Osteocyte (in vitro differentiated cells): Measurements from ENCODE around the gene ATXN10. TPM values are rescaled to one million over a fixed set of nuclear protein-coding genes. Genes with fewer than 3 reads are reported as not detected.

ENCODE experiments used
- DNase-seq: peaks from one replicate; pipeline ENCODE4 v3.0.0; 2021; ENCODE audit warnings: mixed read lengths; ENCODE audit not compliant: unreplicated experiment; ENCODE audit errors: extremely low spot score
- H3K27ac Mint-ChIP-seq: one replicate; pipeline ENCODE4 v1.8.0; 2021; ENCODE audit warnings: mild to moderate bottlenecking, mixed read lengths; ENCODE audit not compliant: unreplicated experiment
- H3K27me3 Mint-ChIP-seq: one replicate; pipeline ENCODE4 v1.8.0; 2021; ENCODE audit warnings: mixed read lengths; ENCODE audit not compliant: unreplicated experiment
- H3K36me3 Mint-ChIP-seq: one replicate; pipeline ENCODE4 v1.8.0; 2021; ENCODE audit warnings: mixed read lengths; ENCODE audit not compliant: unreplicated experiment
- H3K4me1 Mint-ChIP-seq: one replicate; pipeline ENCODE4 v1.8.0; 2021; ENCODE audit warnings: mixed read lengths; ENCODE audit not compliant: unreplicated experiment
- H3K4me3 Mint-ChIP-seq: one replicate; pipeline ENCODE4 v1.8.0; 2021; ENCODE audit warnings: mild to moderate bottlenecking, moderate library complexity, mixed read lengths; ENCODE audit not compliant: unreplicated experiment
- H3K9me3 Mint-ChIP-seq: one replicate; pipeline ENCODE4 v1.8.0; 2021; ENCODE audit warnings: mixed read lengths; ENCODE audit not compliant: unreplicated experiment
- CTCF ChIP-seq: fragments of 200-600 bp; sonication (generic); IDR thresholded peaks from 2 replicates; pipeline ENCODE4 v1.5.0; 2021; ENCODE audit warnings: antibody characterized with exemption, mild to moderate bottlenecking, moderate library complexity
- total RNA-seq: library from RNA; stranded (reverse); gene quantifications from 2 replicates; pipeline ENCODE4 v1.2.1, GENCODE V29; 2021

ATXN10 gene
- total RNA-seq, 1 donor from 2014 or later = 164 TPM

- Mint-ChIP-seq H3K27me3 (no peaks in the 10 kb centered on the region), H3K36me3 (no peaks in the 10 kb centered on the region), H3K4me1 (no peaks in the 10 kb centered on the region), H3K9me3 (no peaks in the 10 kb centered on the region), H3K27ac (no peak overlapping the region), H3K4me3 (no peak overlapping the region)
- TF ChIP-seq CTCF = no peak
- no peak for DNase-seq
Observed at GRCh38 chr22:45889539-45890350, 218.1 kb downstream of the ATXN10 start.

- no peaks in the 10 kb centered on the region for H3K4me1 Mint-ChIP-seq
- H3K27me3 Mint-ChIP-seq = no peaks in the 10 kb centered on the region
- no peak overlapping the region for H3K27ac Mint-ChIP-seq
- no peak overlapping the region for H3K4me3 Mint-ChIP-seq
- DNase-seq = no peak
- no peaks in the 10 kb centered on the region for H3K36me3 Mint-ChIP-seq
- H3K9me3 Mint-ChIP-seq = no peaks in the 10 kb centered on the region
- no peak for TF ChIP-seq CTCF
Observed at GRCh38 chr22:45890351-45890635, 218.7 kb downstream of the ATXN10 start.

GRCh38 chr22:45891021-45891421 is 219.4 kb downstream of the ATXN10 start:
- H3K9me3 Mint-ChIP-seq = no peaks in the 10 kb centered on the region
- no peak for TF ChIP-seq CTCF

GRCh38 chr22:45891471-45891995 is 219.9 kb downstream of the ATXN10 start:
- no peak for TF ChIP-seq CTCF
- H3K36me3 Mint-ChIP-seq = no peaks in the 10 kb centered on the region
- no peaks in the 10 kb centered on the region for H3K9me3 Mint-ChIP-seq
- no peaks in the 10 kb centered on the region for H3K4me1 Mint-ChIP-seq
- no peaks in the 10 kb centered on the region for H3K27me3 Mint-ChIP-seq
- no peak for DNase-seq
- H3K27ac Mint-ChIP-seq = no peak overlapping the region
- no peak overlapping the region for H3K4me3 Mint-ChIP-seq

More at GRCh38 chr22:45891021-45891421, 219.4 kb downstream of the ATXN10 start:
- Mint-ChIP-seq H3K4me3 (no peak overlapping the region), H3K27me3 (no peaks in the 10 kb centered on the region), H3K36me3 (no peaks in the 10 kb centered on the region), H3K27ac (no peak overlapping the region), H3K4me1 (no peaks in the 10 kb centered on the region)
- no peak for DNase-seq

- peaks cover under 1% of the 10 kb centered on the region for H3K27me3 Mint-ChIP-seq
- DNase-seq = no peak
- H3K4me3 Mint-ChIP-seq = no peak overlapping the region
- no peak for TF ChIP-seq CTCF
- H3K9me3 Mint-ChIP-seq = no peaks in the 10 kb centered on the region
- H3K4me1 Mint-ChIP-seq = no peaks in the 10 kb centered on the region
- H3K27ac Mint-ChIP-seq = no peak overlapping the region
- no peaks in the 10 kb centered on the region for H3K36me3 Mint-ChIP-seq
Observed at GRCh38 chr22:45891996-45892621, 220.5 kb downstream of the ATXN10 start.
